Testis (tissue), 2 donors: ENCODE measurements around the gene PDE8B.

Experiments
- CTCF ChIP-seq, 3 experiments: fragments of 450-650 bp in 2 of 3; fragments of 200-600 bp in 1 of 3; sonication (generic) in 1 of 3; IDR thresholded peaks; one replicate each; pipeline ENCODE4 v1.5.1; 2016 to 2019; ENCODE audit warnings: antibody characterized with exemption in 3 of 3, mild to moderate bottlenecking in 2 of 3, moderate library complexity in 1 of 3
- POLR2A ChIP-seq: fragments of 450-650 bp; IDR thresholded peaks from one replicate; pipeline ENCODE4 v1.6.1; 2017; ENCODE audit warnings: antibody characterized with exemption, mild to moderate bottlenecking, moderate library complexity

- no peak for TF ChIP-seq CTCF (IDR thresholded peaks at IDR 0.05)
- no peak for TF ChIP-seq POLR2A
These were observed 47.0 kb upstream of the PDE8B start for GRCh38 chr5:77163453-77163852.
